ENCODE data around the gene MAP3K19. TPM values are rescaled to one million over a fixed set of nuclear protein-coding genes. Genes with fewer than 3 reads are reported as not detected.

Gene MAP3K19
- total RNA-seq, 2 donors from 2014 or later: not detected

Other genes with a start within 250 kb of the MAP3K19 start
- not detected for gene ACMSD, start 208.8 kb downstream of the MAP3K19 start, total RNA-seq
- gene CCNT2, start 128.6 kb downstream of the MAP3K19 start, total RNA-seq: 10 to 100 TPM; 33.9 to 35.3 TPM
- 10 to 100 TPM; 41.1 to 42.9 TPM for gene RAB3GAP1, start 4.8 kb upstream of the MAP3K19 start, total RNA-seq

All from left colon (tissue), 2 donors.